GM12892 (cell line): Measurements from ENCODE around the gene EEF1A2.

Experiments used
- DNase-seq: peaks from one replicate; pipeline ENCODE4 v3.0.0; 2011; ENCODE audit not compliant: insufficient read length
- FAIRE-seq: peaks from 2 replicates; lab custom pipeline; 2011; peaks lifted over from hg19 to GRCh38; lab: Jason Lieb, UNC
- POLR2A ChIP-seq: IDR thresholded peaks from 2 replicates; pipeline ENCODE4 v1.6.1; 2011; ENCODE audit warnings: low read depth, low read length, control low read depth
- POLR2AphosphoS5 ChIP-seq: IDR thresholded peaks from 2 replicates; pipeline ENCODE4 v1.6.1; 2011; ENCODE audit warnings: low read depth, low read length, control low read depth
- TAF1 ChIP-seq: IDR thresholded peaks from 2 replicates; pipeline ENCODE4 v1.6.1; 2011; ENCODE audit warnings: low read depth, mild to moderate bottlenecking, control low read depth, low read length, borderline replicate concordance

EEF1A2 gene

GRCh38 chr20:63513207-63513606 lies 14.3 kb upstream of the EEF1A2 start:
- TF ChIP-seq POLR2A (no peak), TAF1 (no peak), POLR2AphosphoS5 (no peak)
- DNase-seq (no peak), FAIRE-seq (no peak)

DNA sequence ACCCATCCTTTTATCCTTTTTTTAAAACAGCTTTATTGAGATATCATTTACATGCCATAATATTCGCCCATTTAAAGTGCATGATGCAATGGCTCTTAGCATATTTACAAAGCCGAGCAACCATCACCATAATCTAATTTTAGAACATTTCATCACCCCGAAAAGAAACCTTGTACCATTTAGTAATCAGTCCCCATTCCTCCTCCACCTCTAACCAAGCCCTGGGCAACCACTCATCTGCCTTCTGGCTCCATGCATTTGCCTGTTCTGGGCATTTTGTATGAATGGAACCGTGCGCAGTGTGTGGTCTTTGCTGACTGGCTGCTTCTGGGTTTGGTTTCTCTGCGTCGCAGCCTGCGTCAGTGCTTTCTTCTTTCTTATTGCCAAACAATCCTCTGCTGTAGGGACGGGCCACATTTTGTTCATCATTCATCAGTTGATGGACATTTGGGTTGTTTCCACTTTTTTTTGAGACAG lies 10.2 kb upstream of the EEF1A2 start:
- FAIRE-seq (no peak), DNase-seq (no peak)
- TF ChIP-seq POLR2AphosphoS5 (no peak), TAF1 (no peak), POLR2A (no peak)

DNA sequence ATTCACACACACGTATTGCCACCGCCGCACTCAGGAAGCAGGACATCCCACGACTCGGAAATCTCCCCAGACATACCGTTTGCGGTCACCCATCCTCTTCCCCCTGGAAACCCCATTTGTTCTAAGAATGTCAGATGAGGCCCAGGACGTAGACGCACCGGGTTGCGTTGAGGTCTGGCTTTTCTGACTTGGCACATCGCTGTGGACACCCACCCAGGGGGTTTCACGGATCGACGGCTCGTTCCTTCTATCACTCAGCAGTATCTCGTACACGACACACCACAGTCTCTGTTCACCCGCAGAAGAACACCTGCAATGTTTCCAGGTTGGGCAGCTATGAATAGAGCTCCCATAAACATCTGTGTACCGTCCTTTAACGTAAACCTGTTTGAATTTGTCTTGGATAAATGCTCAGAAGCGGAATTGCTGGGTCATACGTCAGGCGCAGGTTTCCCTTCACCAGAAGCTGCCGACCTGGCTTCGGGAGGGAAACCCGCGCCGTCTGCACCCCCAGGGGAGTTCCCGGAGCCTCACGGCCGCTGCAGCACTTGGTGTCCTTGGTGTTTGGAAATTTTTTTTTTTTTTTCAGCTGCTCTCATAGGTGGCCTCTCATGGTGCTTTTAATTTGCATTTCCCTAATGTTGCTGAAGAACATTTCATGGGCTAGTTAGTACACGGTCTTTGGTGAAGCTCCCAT lies 9.3 kb upstream of the EEF1A2 start:
- TF ChIP-seq POLR2A: no peak
- no peak for TF ChIP-seq TAF1
- no peak for TF ChIP-seq POLR2AphosphoS5
- no peak for FAIRE-seq
- no peak for DNase-seq

GRCh38 chr20:63507083-63507743 lies 8.3 kb upstream of the EEF1A2 start:
- no peak for DNase-seq
- FAIRE-seq: no peak
- no peak for TF ChIP-seq TAF1
- TF ChIP-seq POLR2AphosphoS5: no peak
- no peak for TF ChIP-seq POLR2A

- DNase-seq (no peak), FAIRE-seq (no peak)
- TF ChIP-seq TAF1: no peak
- no peak for TF ChIP-seq POLR2AphosphoS5
- TF ChIP-seq POLR2A: no peak
Observed at GRCh38 chr20:63505723-63506122, 6.8 kb upstream of the EEF1A2 start.

DNA sequence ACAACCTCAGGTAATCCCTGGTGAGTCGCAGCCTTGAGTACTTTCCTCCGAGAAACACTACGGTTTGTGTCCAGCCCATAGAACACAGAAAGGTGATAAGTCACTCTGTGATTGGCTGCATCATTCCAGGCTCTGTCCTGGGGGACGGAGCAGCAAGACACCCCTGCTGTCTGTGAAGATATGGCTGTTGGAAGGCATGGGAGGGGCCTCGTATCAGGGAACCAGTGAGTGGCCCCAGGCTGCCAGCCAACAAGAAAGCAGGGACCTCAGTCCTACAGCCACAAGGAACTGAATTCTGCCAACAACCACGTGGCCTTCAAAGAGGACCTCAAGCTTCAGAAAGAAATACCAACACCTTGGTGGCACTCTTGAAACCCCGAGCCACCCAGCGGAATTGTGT lies 6.4 kb upstream of the EEF1A2 start:
- DNase-seq (no peak), FAIRE-seq (no peak)
- TF ChIP-seq TAF1: no peak
- TF ChIP-seq POLR2A: no peak
- no peak for TF ChIP-seq POLR2AphosphoS5

- TF ChIP-seq POLR2A: no peak
- no peak for TF ChIP-seq POLR2AphosphoS5
- TF ChIP-seq TAF1: no peak
- no peak for FAIRE-seq
- no peak for DNase-seq
Observed at GRCh38 chr20:63504642-63505041, 5.8 kb upstream of the EEF1A2 start.

GRCh38 chr20:63503524-63503923 lies 4.6 kb upstream of the EEF1A2 start:
- no peak for DNase-seq
- no peak for TF ChIP-seq POLR2AphosphoS5
- TF ChIP-seq POLR2A: no peak
- no peak for TF ChIP-seq TAF1
- no peak for FAIRE-seq

DNA sequence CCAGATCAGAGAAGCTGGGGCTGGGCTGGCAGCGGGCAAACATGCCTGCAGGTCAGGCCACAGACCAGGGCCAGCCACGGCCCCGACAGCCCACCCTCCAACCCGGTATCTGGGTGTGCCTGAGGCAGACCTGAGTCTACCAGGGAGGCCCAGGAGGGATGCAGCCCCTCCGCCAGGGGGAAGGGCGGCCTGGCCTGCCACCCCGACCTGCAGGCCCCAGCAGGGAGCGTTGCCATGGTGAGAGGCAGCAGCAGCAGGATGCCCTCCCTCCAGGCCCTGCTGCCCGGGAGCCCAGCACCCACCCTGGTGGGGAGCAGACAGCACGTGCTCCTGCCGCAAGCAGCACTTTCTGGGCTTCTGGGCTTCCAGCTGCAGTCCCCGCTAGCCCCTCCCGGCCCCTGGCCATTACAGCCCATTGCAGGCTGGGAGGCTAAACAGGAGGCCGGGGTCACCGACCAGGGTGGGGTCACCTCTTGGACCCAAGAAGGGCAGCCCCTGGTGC lies 3.8 kb upstream of the EEF1A2 start:
- no peak for FAIRE-seq

GRCh38 chr20:63501818-63502670 lies 3.2 kb upstream of the EEF1A2 start:
- no peak for TF ChIP-seq POLR2AphosphoS5
- TF ChIP-seq TAF1: no peak
- TF ChIP-seq POLR2A: no peak
- FAIRE-seq: no peak
- DNase-seq: no peak

More for the DNA sequence above, 3.8 kb upstream of the EEF1A2 start:
- DNase-seq: no peak
- no peak for TF ChIP-seq POLR2AphosphoS5
- TF ChIP-seq TAF1: no peak
- TF ChIP-seq POLR2A: no peak

GRCh38 chr20:63500902-63501817 lies 2.3 kb upstream of the EEF1A2 start:
- DNase-seq (no peak), FAIRE-seq (no peak)
- TF ChIP-seq POLR2A (no peak), POLR2AphosphoS5 (no peak), TAF1 (no peak)
